GM19025 (cell line): ENCODE measurements around the gene CST11.
"Not testable (repeated sequence)": the region's sequence is repeated elsewhere in the genome, so short reads cannot be mapped to it uniquely, and the experiment has no call there.

Experiments used
- ATAC-seq: cut with Tn5 transposase; IDR thresholded peaks from one replicate; pipeline ENCODE4 v1.9.1; 2021; ENCODE audit warnings: mild to moderate bottlenecking, low read depth, moderate library complexity; ENCODE audit not compliant: unreplicated experiment

The CST11 gene

GRCh38 chr20:23452776-23453175 lies at the start of gene CST11:
Gene CST11, minus strand, starts transcription at chr20:23452876. Its CDS starts 65 bp downstream, at chr20:23452811.
- no peak for ATAC-seq

DNA sequence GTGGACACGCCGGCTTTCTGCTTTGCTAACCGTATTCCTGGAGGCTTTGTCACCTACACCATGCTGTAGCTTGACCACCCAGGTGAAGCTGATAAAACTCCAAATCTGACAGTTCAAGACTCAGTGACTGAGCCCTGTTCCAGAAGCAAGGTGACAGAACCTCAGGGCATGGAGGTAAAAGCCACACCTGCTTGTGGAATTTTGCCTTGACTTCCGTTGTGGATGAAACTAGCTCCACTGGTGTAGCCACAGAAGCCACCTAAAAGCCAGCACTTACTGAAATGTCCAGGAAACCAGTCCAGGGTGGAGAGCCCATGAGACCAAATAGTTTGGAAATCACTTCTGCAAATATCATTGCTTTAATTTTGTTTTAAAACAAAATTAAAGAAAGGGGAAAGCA lies 49.2 kb upstream of the CST11 start:
- no peak for ATAC-seq

GRCh38 chr20:23497536-23497935 lies 44.9 kb upstream of the CST11 start:
- no peak for ATAC-seq

- ATAC-seq, result no peak
Measured at GRCh38 chr20:23493172-23493772, 40.6 kb upstream of the CST11 start.

GRCh38 chr20:23492292-23492691 lies 39.6 kb upstream of the CST11 start:
- ATAC-seq, result no peak

- ATAC-seq, result no peak
Measured at GRCh38 chr20:23490817-23491216, 38.1 kb upstream of the CST11 start, which contains the start of gene CST8. Gene CST8, plus strand, starts transcription at chr20:23491117. Its CDS starts 551 bp downstream, at chr20:23491668.

DNA sequence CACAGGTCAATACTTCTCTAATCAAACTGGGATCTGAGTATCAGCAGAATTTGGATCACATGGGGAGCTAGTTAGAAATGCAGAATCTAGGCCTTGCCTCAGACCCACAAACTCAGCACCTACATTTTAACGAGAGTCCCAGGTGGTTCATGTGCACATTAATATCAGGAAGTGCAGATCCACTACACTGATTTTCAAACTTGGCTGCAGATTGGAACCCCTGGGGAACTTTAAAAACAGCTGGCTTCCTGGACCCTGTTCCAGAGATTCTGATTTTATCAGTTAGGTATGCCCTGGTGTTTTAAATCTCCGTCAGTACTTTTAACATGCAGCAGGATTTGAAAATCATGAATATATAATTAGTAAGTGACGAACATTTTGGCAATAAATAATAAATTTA lies 36.3 kb upstream of the CST11 start:
- no peak for ATAC-seq

- no peak for ATAC-seq
Measured at GRCh38 chr20:23488470-23488869, 35.8 kb upstream of the CST11 start.

- no peak for ATAC-seq
Measured at GRCh38 chr20:23484081-23484480, 31.4 kb upstream of the CST11 start.

GRCh38 chr20:23482138-23482537 lies 29.5 kb upstream of the CST11 start:
- ATAC-seq, result no peak

DNA sequence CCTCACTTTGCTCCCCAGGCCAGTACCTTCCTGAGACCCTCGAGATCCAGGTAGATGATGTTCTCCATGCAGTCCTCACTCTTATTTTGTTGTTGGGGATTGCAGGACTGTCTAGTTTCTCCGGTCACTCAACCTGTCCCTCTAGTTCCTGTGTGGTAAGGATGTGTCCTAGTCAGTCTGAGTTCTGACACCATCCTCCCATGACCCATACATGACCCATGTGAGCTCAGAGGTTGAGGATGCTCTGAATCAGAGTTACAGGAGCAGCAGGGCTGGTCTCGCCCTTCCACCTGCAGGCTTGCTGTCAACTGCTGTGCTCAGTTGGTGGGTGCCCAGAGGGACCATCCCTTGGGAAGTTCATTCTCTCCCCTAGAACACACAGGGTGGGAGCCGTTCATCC lies 26.4 kb upstream of the CST11 start:
- ATAC-seq, result no peak

DNA sequence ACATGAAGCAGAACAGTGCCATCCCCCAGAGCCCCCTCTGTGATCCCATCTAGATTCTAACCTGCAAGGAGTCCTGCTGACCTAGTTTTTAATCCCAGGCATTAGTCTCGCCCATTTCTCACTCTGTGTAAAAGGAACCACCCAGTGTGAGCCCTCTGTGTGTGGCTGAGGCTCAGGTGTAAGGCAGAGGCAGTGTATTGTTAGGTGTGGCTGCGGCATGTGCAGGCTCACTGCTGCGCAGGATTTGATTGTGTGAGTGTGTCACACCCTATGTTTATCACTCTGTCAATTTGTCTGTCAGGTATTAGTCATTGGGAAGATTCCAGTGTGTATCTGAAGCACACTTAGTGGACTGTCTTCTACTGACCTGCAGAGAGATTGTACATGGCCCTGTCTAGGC lies 24.5 kb upstream of the CST11 start:
- ATAC-seq, result no peak

GRCh38 chr20:23476015-23476754 lies 23.5 kb upstream of the CST11 start:
- no peak for ATAC-seq

GRCh38 chr20:23475395-23475794 lies 22.7 kb upstream of the CST11 start:
- no peak for ATAC-seq

DNA sequence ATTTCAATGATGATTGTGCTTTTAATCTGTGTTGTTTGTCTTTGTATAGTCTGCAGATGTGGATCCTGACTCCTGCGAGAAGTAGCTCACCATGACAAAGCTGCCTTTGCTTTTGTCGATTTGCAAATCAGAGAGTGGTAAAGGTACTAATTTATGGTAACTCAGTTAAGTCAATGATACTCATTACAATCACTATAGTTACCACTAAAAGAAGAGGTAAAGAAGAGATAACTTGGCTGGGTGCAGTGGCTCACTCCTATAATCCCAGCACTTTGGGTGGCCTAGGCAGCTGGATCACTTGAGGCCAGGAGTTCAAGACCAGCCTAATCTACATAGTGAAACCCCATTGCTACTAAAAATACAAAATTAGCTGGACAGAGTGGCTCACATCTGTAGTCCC lies 20.6 kb upstream of the CST11 start:
- not testable (repeated sequence) for ATAC-seq

- not testable (repeated sequence) for ATAC-seq
Measured at GRCh38 chr20:23472306-23472705, 19.6 kb upstream of the CST11 start.

GRCh38 chr20:23466961-23467360 lies 14.3 kb upstream of the CST11 start:
- not testable (repeated sequence) for ATAC-seq

GRCh38 chr20:23461180-23461579 lies 8.5 kb upstream of the CST11 start:
- no peak for ATAC-seq

DNA sequence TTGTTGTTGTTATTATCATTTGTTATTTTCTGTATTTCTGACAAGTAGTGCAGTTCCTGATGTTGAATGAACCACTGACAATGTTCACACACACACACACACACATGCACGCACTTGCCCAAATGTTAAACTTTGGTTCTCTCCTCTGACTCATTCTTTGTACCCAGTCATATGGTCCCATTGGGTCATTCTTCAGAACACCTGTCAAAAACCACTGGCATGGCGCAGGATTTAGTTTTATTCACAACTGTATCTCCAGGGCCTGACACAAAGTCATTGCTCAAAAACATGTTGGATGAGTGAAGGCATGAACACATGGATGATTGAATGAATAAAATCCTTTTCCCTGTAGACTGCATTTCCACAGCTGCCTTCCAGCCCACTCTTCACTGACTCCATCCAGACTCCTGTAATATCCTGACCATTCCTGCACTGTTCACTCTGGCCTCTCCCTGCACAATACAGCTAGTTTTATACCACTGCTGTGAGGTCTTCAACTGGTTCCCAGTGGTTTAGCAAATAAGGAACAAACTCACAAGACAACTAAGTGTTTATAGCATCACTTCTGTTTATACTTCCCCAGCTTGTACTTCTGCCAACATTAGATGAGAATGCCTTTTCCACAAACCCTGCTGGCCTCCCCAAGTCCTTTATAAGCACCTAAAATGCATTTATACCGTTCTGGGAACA lies 6.9 kb upstream of the CST11 start:
- ATAC-seq, result no peak

DNA sequence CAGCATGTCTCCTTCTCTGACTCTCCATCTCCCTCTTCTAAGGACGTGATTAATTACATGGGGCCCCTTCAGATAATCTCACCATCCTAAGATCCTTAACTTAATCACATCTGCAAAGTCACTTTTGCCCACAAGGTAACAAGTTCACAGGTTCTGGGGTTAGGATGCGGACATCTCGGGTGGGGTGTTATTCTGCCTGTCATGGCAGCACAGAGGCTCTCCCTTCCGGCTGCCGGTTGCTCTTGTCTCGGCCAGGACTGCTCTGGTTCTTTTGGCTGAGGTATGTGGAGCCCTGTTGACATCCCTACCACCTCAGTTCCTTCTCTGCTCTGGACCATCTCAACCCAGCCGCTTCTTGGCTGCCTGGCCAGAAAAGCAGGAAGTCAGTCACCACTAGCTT lies 4.2 kb upstream of the CST11 start:
- ATAC-seq, result no peak

- ATAC-seq, result no peak
Measured at GRCh38 chr20:23456409-23456808, 3.7 kb upstream of the CST11 start.

- ATAC-seq, result no peak
Measured at GRCh38 chr20:23455639-23456038, 3.0 kb upstream of the CST11 start.
